Thymus (tissue), 11 donors: ENCODE data around the gene DISC1. TPM values are rescaled to one million over a fixed set of nuclear protein-coding genes. Genes with fewer than 3 reads are reported as not detected.

ENCODE experiments used
- DNase-seq, 9 donors: peaks; one replicate each; pipeline ENCODE4 v3.0.0-alpha.2; 2013; ENCODE audit warnings: low spot score in 9 of 9, low read depth in 6 of 9, missing footprints in 1 of 9
- H3K27ac ChIP-seq, 2 donors: one replicate each; pipeline ENCODE4 v1.5.1; 2013; ENCODE audit warnings: control low read depth in 1 of 2, low read depth in 1 of 2, low read length in 1 of 2, mild to moderate bottlenecking in 1 of 2, moderate library complexity in 1 of 2
- H3K27me3 ChIP-seq, 2 donors: one replicate each; pipeline ENCODE4 v1.5.1; 2013; ENCODE audit warnings: low read length in 1 of 2; ENCODE audit not compliant: control insufficient read depth in 2 of 2, insufficient read depth in 1 of 2
- H3K36me3 ChIP-seq, 2 donors: one replicate each; pipeline ENCODE4 v1.5.1; 2013; ENCODE audit warnings: low read length in 1 of 2, mild to moderate bottlenecking in 1 of 2, moderate library complexity in 1 of 2; ENCODE audit not compliant: control insufficient read depth in 2 of 2, insufficient read depth in 2 of 2
- H3K4me1 ChIP-seq, 2 donors: one replicate each; pipeline ENCODE4 v1.5.1; 2013; ENCODE audit warnings: low read length in 2 of 2; ENCODE audit not compliant: control insufficient read depth in 2 of 2, insufficient read depth in 2 of 2
- H3K4me3 ChIP-seq, 2 donors: one replicate each; pipeline ENCODE4 v1.5.1; 2013; ENCODE audit warnings: low read length in 2 of 2, control low read depth in 1 of 2, mild to moderate bottlenecking in 1 of 2
- H3K9me3 ChIP-seq, 2 donors: one replicate each; pipeline ENCODE4 v1.5.1; 2013; ENCODE audit warnings: low read length in 1 of 2, mild to moderate bottlenecking in 1 of 2; ENCODE audit not compliant: control insufficient read depth in 2 of 2, insufficient read depth in 1 of 2
- WGBS: extraction: QIAGEN DNeasy Blood & Tissue Kit; methylation state at CpG from one replicate; pipeline ENCODE4 v1.1.7; 2013; 5-methylcytosine and 5-hydroxymethylcytosine counted together
- polyA plus RNA-seq: library from polyadenylated mRNA; stranded (reverse); fragments of 200-250 nt; gene quantifications from one replicate; pipeline ENCODE4 v1.2.3, GENCODE V29; 2013
- total RNA-seq: library from RNA; stranded (reverse); fragments of 120-200 nt; gene quantifications from one replicate; pipeline ENCODE4 v1.2.4, GENCODE V29; 2013
- donor health status: healthy.

Gene DISC1
- total and polyA plus RNA-seq, 2 donors, result 4.4 to 5.3 TPM

- Histone ChIP-seq H3K27me3 (no peaks in the 10 kb centered on the region), H3K4me3 (no peak overlapping the region), H3K4me1 (no peaks in the 10 kb centered on the region), H3K27ac (no peak overlapping the region), H3K9me3 (no peaks in the 10 kb centered on the region), H3K36me3 (no peaks in the 10 kb centered on the region)
- WGBS, result 93% methylated on average over 3 of the region's 3 CpGs
- no peak for DNase-seq
Observed at GRCh38 chr1:231808116-231808515, 181.5 kb downstream of the DISC1 start.

GRCh38 chr1:231808990-231809389 is 182.4 kb downstream of the DISC1 start:
- H3K4me3 ChIP-seq, result no peak overlapping the region
- no peaks in the 10 kb centered on the region for H3K9me3 ChIP-seq
- H3K4me1 ChIP-seq, result no peaks in the 10 kb centered on the region
- no peak for DNase-seq
- no peak overlapping the region for H3K27ac ChIP-seq
- H3K36me3 ChIP-seq, result no peaks in the 10 kb centered on the region
- 90% methylated on average over 2 of the region's 2 CpGs for WGBS
- no peaks in the 10 kb centered on the region for H3K27me3 ChIP-seq

- H3K4me3 ChIP-seq, result no peak overlapping the region
- no peaks in the 10 kb centered on the region for H3K36me3 ChIP-seq
- DNase-seq, result no peak
- no peaks in the 10 kb centered on the region for H3K4me1 ChIP-seq
- no peak overlapping the region for H3K27ac ChIP-seq
- H3K27me3 ChIP-seq, result no peaks in the 10 kb centered on the region
- H3K9me3 ChIP-seq, result no peaks in the 10 kb centered on the region
- 97% methylated on average over 6 of the region's 6 CpGs for WGBS
Observed at GRCh38 chr1:231810415-231810814, 183.8 kb downstream of the DISC1 start.

GRCh38 chr1:231814021-231814420 is 187.4 kb downstream of the DISC1 start:
- Histone ChIP-seq H3K27ac (no peak overlapping the region), H3K27me3 (no peaks in the 10 kb centered on the region), H3K4me1 (no peaks in the 10 kb centered on the region), H3K36me3 (no peaks in the 10 kb centered on the region), H3K4me3 (no peak overlapping the region), H3K9me3 (no peaks in the 10 kb centered on the region)
- DNase-seq, result no peak
- 52% methylated on average over 2 of the region's 2 CpGs for WGBS

- no peaks in the 10 kb centered on the region for H3K4me1 ChIP-seq
- no peaks in the 10 kb centered on the region for H3K36me3 ChIP-seq
- no peak for DNase-seq
- no peaks in the 10 kb centered on the region for H3K9me3 ChIP-seq
- WGBS, result 71% methylated on average over 4 of the region's 4 CpGs
- no peaks in the 10 kb centered on the region for H3K27me3 ChIP-seq
- no peak overlapping the region for H3K4me3 ChIP-seq
- H3K27ac ChIP-seq, result no peak overlapping the region
Observed at GRCh38 chr1:231814521-231814920, 187.9 kb downstream of the DISC1 start.

- Histone ChIP-seq H3K4me3 (no peak overlapping the region), H3K36me3 (no peaks in the 10 kb centered on the region), H3K4me1 (no peaks in the 10 kb centered on the region), H3K27me3 (no peaks in the 10 kb centered on the region), H3K27ac (no peak overlapping the region), H3K9me3 (no peaks in the 10 kb centered on the region)
- no peak for DNase-seq
- 98% methylated on average over 2 of the region's 2 CpGs for WGBS
Observed at GRCh38 chr1:231817801-231818200, 191.2 kb downstream of the DISC1 start.

GRCh38 chr1:231818337-231818736 is 191.7 kb downstream of the DISC1 start:
- Histone ChIP-seq H3K27ac (no peak overlapping the region), H3K27me3 (no peaks in the 10 kb centered on the region), H3K4me3 (no peak overlapping the region), H3K4me1 (no peaks in the 10 kb centered on the region), H3K36me3 (no peaks in the 10 kb centered on the region), H3K9me3 (no peaks in the 10 kb centered on the region)
- no peak for DNase-seq
- WGBS, result 89% methylated on average over 6 of the region's 6 CpGs

- no peak for DNase-seq
- no peak overlapping the region for H3K27ac ChIP-seq
- no peaks in the 10 kb centered on the region for H3K36me3 ChIP-seq
- no peaks in the 10 kb centered on the region for H3K4me1 ChIP-seq
- 98% methylated on average over 3 of the region's 3 CpGs for WGBS
- H3K27me3 ChIP-seq, result no peaks in the 10 kb centered on the region
- H3K4me3 ChIP-seq, result no peak overlapping the region
- H3K9me3 ChIP-seq, result no peaks in the 10 kb centered on the region
Observed at GRCh38 chr1:231821281-231821680, 194.7 kb downstream of the DISC1 start.

- Histone ChIP-seq H3K27me3 (no peaks in the 10 kb centered on the region), H3K4me1 (no peaks in the 10 kb centered on the region), H3K27ac (no peak overlapping the region), H3K36me3 (no peaks in the 10 kb centered on the region), H3K4me3 (no peak overlapping the region), H3K9me3 (no peaks in the 10 kb centered on the region)
- no peak for DNase-seq
- 98% methylated on average over 6 of the region's 6 CpGs for WGBS
Observed at GRCh38 chr1:231822041-231822440, 195.5 kb downstream of the DISC1 start.

- WGBS, result 99% methylated on average over 1 of the region's 1 CpG
- Histone ChIP-seq H3K27me3 (no peaks in the 10 kb centered on the region), H3K27ac (no peak overlapping the region), H3K36me3 (no peaks in the 10 kb centered on the region), H3K9me3 (no peaks in the 10 kb centered on the region), H3K4me1 (no peaks in the 10 kb centered on the region), H3K4me3 (no peak overlapping the region)
- no peak for DNase-seq
Observed at GRCh38 chr1:231826566-231826965, 200.0 kb downstream of the DISC1 start.
